HL-60 (cell line): Measurements from ENCODE around the gene ITPK1.

Source experiments
- CTCF ChIP-seq: IDR thresholded peaks from one replicate; pipeline ENCODE4 v1.5.1; 2011; ENCODE audit warnings: low read length, control low read depth, inconsistent platforms; ENCODE audit not compliant: insufficient read depth
- GABPA ChIP-seq: IDR thresholded peaks from 2 replicates; pipeline ENCODE4 v1.6.1; 2012; ENCODE audit warnings: low read depth

DNA sequence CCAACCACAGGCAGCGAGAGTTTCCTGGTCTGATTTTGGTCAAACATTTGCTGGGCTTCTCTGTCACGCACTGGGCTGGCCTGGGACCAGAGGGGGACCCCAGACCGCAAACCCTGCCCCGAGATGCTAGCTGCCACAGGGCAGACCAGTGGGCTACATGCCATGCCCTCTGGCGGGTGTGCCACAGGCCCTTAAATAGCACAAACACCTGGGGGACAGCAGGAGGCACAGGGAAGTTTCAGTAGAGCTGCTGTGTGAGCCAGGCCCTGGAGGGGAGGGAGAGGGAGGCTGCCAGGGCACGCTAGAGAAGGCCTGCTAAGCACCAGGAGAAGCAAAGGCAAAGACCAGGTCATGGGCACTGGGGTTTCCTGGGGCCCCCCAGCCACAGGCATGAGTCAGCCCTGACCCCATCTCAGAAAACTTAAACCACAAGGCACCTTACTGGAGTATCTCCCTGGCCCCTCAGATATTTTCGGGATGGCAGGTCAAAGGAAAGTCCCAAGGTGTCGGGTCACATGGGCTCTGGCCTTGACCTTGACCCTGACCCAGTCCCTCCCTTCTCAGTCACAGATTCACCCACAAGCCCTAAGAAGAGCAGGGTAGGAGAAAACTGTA lies 29.2 kb downstream of the ITPK1 start:
- TF ChIP-seq CTCF (no peak), GABPA (no peak)
